Measurements from ENCODE around the gene IGDCC3.
A peak's percentile ranks its signal among the peaks of the same experiment; 100 is the strongest.

Gene IGDCC3

DNA sequence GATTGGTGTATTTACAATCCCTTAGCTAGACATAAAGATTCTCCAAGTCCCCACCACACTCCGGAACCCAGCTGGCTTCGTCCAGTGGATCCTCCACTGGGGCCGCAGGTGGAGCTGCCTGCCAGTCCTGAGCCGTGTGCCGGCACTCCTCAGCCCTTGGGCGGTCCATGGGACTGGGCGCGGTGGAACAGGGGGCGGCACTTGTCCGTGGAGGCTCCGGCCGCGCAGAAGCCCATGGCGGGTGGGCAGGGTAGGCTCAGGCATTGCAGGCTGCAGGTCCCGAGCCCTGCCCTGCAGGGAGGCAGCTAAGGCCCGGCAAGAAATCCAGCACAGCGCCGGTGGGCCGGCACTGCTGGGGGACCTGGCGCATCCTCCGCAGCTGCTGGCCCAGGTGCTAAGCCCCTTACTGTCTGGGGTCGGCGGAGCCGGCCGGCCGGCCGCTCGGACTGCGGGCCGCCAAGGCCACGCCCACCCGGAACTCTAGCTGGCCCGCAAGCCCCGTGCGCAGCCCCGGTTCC lies 76.8 kb downstream of the IGDCC3 start:
- H3K4me3 ChIP-seq (ENCODE audit: low read depth, low read length), result no peak overlapping the region
- no peak for TF ChIP-seq CTCF (IDR thresholded peaks at IDR 0.05; ENCODE audit: low read depth, low read length)

GRCh38 chr15:65298731-65299130 lies 79.1 kb downstream of the IGDCC3 start:
- no peak overlapping the region for H3K4me3 ChIP-seq (ENCODE audit: low read depth, low read length)
- TF ChIP-seq CTCF (IDR thresholded peaks at IDR 0.05; ENCODE audit: low read depth, low read length), result no peak

DNA sequence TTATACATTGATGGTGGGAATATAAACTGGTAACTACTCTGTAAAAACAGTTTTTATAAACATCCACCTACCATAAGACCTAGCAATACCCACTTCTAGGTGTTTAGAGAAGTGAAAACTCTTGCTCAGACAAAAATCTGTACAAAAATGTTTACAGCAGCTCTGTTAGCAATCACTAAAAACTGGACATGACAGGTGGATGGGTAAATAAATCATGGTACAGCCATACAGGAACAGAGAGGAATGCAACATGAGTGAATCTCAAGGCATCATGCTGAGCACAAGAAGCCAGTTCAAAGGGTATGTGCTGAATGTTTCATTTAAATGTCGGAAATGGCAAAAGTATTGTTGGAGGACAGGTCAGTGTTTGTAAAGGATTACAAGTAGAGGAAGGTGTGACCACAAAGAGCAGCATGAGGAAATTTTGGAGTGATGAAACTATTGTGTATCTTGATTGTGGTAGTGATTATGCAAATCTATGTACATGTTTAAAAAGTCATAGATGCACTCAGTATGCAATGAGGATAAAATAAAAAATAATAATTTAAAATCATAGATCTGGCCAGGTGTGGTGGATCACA lies 84.8 kb downstream of the IGDCC3 start:
- no peak overlapping the region for H3K4me3 ChIP-seq (ENCODE audit: low read depth, low read length)
- TF ChIP-seq CTCF (IDR thresholded peaks at IDR 0.05; ENCODE audit: low read depth, low read length), result no peak

DNA sequence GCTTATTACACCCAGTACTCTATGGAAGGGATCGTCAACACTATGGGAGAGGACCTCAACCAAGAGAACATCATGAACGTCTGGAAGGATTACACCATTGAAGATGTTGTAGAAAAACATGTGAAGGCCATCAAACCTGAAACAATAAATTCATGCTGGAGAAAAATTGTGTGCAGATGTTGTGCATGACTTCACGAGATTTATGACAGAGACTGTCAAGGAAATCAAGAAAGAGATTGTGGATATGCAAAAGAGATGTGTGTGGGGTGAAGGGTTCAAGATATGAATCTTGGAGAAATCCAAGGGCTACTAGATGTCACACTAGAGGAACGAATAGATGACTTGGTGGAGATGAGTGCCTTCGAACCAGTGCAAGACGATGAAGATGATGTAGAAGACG lies 87.6 kb downstream of the IGDCC3 start:
- no peak for TF ChIP-seq CTCF (IDR thresholded peaks at IDR 0.05; ENCODE audit: low read depth, low read length)
- no peak overlapping the region for H3K4me3 ChIP-seq (ENCODE audit: low read depth, low read length)

DNA sequence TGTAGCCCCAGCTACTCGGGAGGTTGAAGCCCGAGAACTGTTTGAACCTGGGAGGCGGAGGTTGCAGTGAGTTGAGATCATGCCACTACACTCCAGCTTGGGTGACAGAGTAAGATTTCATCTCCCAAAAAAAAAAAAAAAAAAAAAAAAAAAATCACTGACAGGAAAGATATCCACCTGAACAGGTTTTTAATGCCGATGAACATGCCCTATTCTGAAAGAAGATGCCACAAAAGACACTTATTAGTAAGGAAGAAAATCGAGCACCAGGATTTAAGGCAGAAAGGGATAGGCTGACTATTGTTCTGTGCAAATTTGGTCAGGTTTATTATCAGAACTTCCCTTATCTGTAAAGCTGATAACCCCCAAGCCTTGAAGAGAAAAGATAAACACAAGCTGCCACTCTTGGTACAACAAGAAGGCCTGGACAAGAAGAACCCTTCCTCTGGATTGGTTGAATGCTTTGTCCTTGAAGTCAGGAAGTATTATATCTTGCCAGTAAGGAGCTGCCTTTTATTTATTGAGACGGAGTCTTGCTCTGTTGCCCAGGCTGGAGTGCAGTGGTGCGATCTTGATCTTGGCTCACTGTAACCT lies 88.4 kb downstream of the IGDCC3 start:
- TF ChIP-seq CTCF (IDR thresholded peaks at IDR 0.05; ENCODE audit: low read depth, low read length), result no peak
- no peak overlapping the region for H3K4me3 ChIP-seq (ENCODE audit: low read depth, low read length)

DNA sequence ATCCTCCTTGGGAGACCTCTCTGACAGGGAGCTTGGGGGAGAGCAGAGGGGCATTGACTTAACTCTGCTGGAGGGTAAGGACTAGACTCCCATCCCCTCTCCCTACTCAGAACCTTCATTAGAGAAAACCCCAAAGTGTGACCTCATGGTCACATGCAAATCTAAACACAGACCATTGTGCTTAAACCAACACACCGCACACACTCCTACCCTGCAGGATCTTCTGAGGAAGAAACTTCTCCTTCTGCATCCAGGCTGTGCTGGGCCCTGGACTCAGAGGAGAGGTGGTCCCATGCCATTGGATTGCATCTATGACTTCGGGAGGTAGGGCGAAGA lies 90.3 kb downstream of the IGDCC3 start:
- H3K4me3 ChIP-seq (ENCODE audit: low read depth, low read length), result no peak overlapping the region
- no peak for TF ChIP-seq CTCF (IDR thresholded peaks at IDR 0.05; ENCODE audit: low read depth, low read length)

DNA sequence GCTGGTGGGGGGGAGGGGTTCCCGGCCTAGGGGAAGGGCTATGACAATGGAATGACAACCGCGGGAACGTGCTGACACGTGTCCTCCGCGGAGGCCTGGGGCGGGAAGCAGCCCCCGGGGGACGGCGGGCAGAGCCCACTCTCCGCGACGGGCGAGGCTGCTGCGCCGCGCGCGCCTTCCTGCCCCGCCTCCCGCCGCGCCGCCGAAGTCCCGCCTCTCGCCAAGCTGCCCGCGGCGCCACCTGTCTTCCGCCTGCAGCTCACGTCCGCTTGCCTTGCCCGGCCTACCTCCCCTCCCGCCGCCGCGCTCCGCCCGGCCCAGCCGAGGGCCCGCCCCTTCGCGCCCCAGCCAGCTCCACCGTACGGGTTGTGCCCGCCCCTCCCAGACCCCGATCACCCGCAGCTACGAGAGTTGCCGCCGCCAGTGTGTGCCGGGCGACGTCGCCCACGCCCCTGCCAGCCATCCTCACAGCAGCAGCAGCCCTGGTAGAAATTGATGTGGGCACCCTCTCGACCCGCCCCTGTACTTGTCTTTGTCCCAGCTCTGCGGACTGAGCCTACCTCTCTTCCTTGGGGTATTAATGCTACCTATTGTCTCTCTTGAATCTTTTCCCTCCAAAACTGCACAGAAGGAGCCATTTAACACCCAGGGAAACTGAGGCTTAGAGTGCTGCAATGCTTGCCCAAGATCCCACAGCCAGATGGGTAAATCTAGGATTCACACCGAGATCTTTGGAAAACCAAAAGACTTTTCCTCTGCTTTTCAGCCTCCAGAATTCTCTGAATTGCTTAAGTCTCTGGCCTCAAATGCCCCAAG lies 90.9 kb downstream of the IGDCC3 start, which contains the start of gene PARP16:
Gene PARP16, minus strand, starts transcription at position 180 of the 816 bp plus-strand sequence. CDS start 457 bp downstream, outside the sequence.
- TF ChIP-seq CTCF (IDR thresholded peaks at IDR 0.05; ENCODE audit: low read depth, low read length), result 0 out of 2 replicates have a peak, but pooled peaks have one; percentile 3
- H3K4me3 ChIP-seq (ENCODE audit: low read depth, low read length), result peak within 1 kb of the TSS; percentile 63
